Mesendoderm (in vitro differentiated cells): Measurements from ENCODE around the gene DCK.
"Not testable (repeated sequence)": the region's sequence is repeated elsewhere in the genome, so short reads cannot be mapped to it uniquely, and the experiment has no call there.

Experiments
- DNase-seq: peaks from one replicate; pipeline ENCODE4 v3.0.0; 2013
- H2AK5ac ChIP-seq: 2 replicates; pipeline ENCODE4 v1.6.1; 2013; ENCODE audit warnings: low read length, inconsistent platforms
- H2BK120ac ChIP-seq: 2 replicates; pipeline ENCODE4 v1.6.1; 2013; ENCODE audit warnings: low read depth, mild to moderate bottlenecking, low read length, moderate library complexity, mixed read lengths
- H2BK15ac ChIP-seq: replicated peaks from 2 replicates; pipeline ENCODE4 v1.6.1; 2013; ENCODE audit warnings: low read depth, mild to moderate bottlenecking, moderate library complexity
- H2BK5ac ChIP-seq: 2 replicates; pipeline ENCODE4 v1.6.1; 2013; ENCODE audit warnings: low read length, inconsistent platforms
- H3K18ac ChIP-seq: 2 replicates; pipeline ENCODE4 v1.6.1; 2013; ENCODE audit warnings: mild to moderate bottlenecking, low read length, mixed read lengths
- H3K23ac ChIP-seq: one replicate; pipeline ENCODE4 v1.6.1; 2013; ENCODE audit warnings: low read length
- H3K27ac ChIP-seq: 2 replicates; pipeline ENCODE4 v1.5.1; 2013; ENCODE audit warnings: low read depth, mild to moderate bottlenecking, inconsistent platforms, low read length, moderate library complexity
- H3K27me3 ChIP-seq: 2 replicates; pipeline ENCODE4 v1.6.1; 2013; ENCODE audit warnings: low read length, control low read depth, mild to moderate bottlenecking, inconsistent platforms; ENCODE audit not compliant: insufficient read depth, poor library complexity
- H3K36me3 ChIP-seq: 2 replicates; pipeline ENCODE4 v1.6.1; 2013; ENCODE audit warnings: low read length, inconsistent platforms; ENCODE audit not compliant: control insufficient read depth, insufficient read depth
- H3K4ac ChIP-seq: one replicate; pipeline ENCODE4 v1.6.1; 2013; ENCODE audit warnings: low read depth, mild to moderate bottlenecking, low read length, moderate library complexity
- H3K4me1 ChIP-seq: 2 replicates; pipeline ENCODE4 v1.6.1; 2013; ENCODE audit warnings: low read depth, low read length, inconsistent platforms; ENCODE audit not compliant: control insufficient read depth
- H3K4me2 ChIP-seq: 2 replicates; pipeline ENCODE4 v1.6.1; 2013; ENCODE audit warnings: low read length
- H3K4me3 ChIP-seq: 2 replicates; pipeline ENCODE4 v1.5.1; 2013; ENCODE audit warnings: mild to moderate bottlenecking, low read length
- H3K56ac ChIP-seq: one replicate; pipeline ENCODE4 v1.6.1; 2013; ENCODE audit warnings: low read length
- H3K79me1 ChIP-seq: 2 replicates; pipeline ENCODE4 v1.6.1; 2013; ENCODE audit warnings: low read length, inconsistent platforms
- H3K79me2 ChIP-seq: 2 replicates; pipeline ENCODE4 v1.6.1; 2013; ENCODE audit warnings: mild to moderate bottlenecking, low read length; ENCODE audit not compliant: control insufficient read depth, insufficient read depth
- H3K9ac ChIP-seq: 2 replicates; pipeline ENCODE4 v1.6.1; 2013; ENCODE audit warnings: low read length, inconsistent platforms
- H4K5ac ChIP-seq: one replicate; pipeline ENCODE4 v1.6.1; 2013; ENCODE audit warnings: low read length
- H4K8ac ChIP-seq: one replicate; pipeline ENCODE4 v1.6.1; 2013; ENCODE audit warnings: low read depth, mild to moderate bottlenecking, control low read depth, low read length, moderate library complexity
- WGBS: extraction: QIAGEN DNeasy Blood & Tissue Kit; methylation state at CpG from one replicate; pipeline ENCODE4 v1.1.7; 2013; ENCODE audit warnings: low lambda C conversion rate, missing lambda C conversion rate; ENCODE audit not compliant: insufficient coverage; ENCODE audit errors: extremely low coverage; 5-methylcytosine and 5-hydroxymethylcytosine counted together

Gene DCK

DNA sequence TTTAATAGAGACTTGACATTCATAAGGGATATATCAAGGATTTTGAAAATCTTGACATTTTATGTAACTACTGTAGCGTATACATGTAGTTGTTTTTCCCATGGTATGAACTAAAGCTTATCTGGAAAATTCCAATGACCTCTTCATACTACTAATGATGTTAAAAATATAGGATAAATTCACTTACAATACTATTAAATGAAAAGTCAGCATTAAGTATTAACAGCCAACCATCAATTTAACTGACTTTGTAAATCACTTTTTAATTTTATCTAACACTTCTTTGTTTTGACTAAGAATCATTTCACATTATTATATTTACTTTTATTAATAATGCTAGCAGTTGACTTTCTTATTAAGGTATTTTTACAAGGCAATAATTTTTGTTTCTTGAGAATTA, 34.2 kb downstream of the DCK start:
- Histone ChIP-seq H3K27ac (no peak overlapping the region), H3K18ac (no peak overlapping the region), H4K5ac (no peak overlapping the region), H3K27me3 (no peaks in the 10 kb centered on the region), H2BK120ac (no peak overlapping the region), H3K56ac (no peak overlapping the region), H2BK5ac (no peak overlapping the region), H3K4me3 (no peak overlapping the region), H4K8ac (no peak overlapping the region), H3K9ac (no peak overlapping the region), H3K36me3 (no peaks in the 10 kb centered on the region), H3K79me1 (no peaks in the 10 kb centered on the region), H2AK5ac (no peak overlapping the region), H3K79me2 (no peaks in the 10 kb centered on the region), H3K4me1 (no peaks in the 10 kb centered on the region), H3K4ac (no peak overlapping the region), H2BK15ac (no peak overlapping the region), H3K23ac (no peak overlapping the region), H3K4me2 (no peak overlapping the region)
- WGBS, result no CpG with 5 or more reads among the region's 1 CpG
- DNase-seq, result no peak

DNA sequence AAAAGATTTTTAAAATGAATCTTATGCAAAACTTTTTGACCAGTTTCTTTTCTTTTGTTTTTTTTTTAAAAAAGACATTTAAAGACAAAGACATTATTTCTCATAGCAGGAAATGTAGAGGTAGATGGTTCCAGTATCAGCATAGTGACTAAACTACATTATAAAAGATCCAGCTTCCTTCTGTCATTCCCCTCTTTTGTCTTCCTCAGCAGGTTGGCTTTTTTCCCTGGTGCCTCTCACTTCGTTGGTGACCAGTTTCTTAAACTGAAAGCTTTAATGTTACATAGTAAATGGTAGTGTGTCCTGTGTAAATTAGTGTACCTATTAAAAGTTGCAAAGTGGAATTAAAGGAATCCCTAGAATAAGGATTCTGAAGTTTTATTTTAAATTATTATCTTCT, 36.1 kb downstream of the DCK start:
- no peak overlapping the region for H2BK120ac ChIP-seq
- no peak for DNase-seq
- H2AK5ac ChIP-seq, result no peak overlapping the region
- no peak overlapping the region for H3K27ac ChIP-seq
- H3K79me2 ChIP-seq, result no peaks in the 10 kb centered on the region
- H3K4me1 ChIP-seq, result no peaks in the 10 kb centered on the region
- no peak overlapping the region for H3K56ac ChIP-seq
- no peak overlapping the region for H4K5ac ChIP-seq
- no peak overlapping the region for H2BK5ac ChIP-seq
- no peak overlapping the region for H3K18ac ChIP-seq
- H3K4me3 ChIP-seq, result no peak overlapping the region
- H3K4ac ChIP-seq, result no peak overlapping the region
- H3K36me3 ChIP-seq, result no peaks in the 10 kb centered on the region
- H2BK15ac ChIP-seq, result no peak overlapping the region
- no peak overlapping the region for H3K23ac ChIP-seq
- H3K9ac ChIP-seq, result no peak overlapping the region
- H3K4me2 ChIP-seq, result no peak overlapping the region
- WGBS, result no CpG with 5 or more reads among the region's 1 CpG
- no peaks in the 10 kb centered on the region for H3K27me3 ChIP-seq
- no peak overlapping the region for H4K8ac ChIP-seq
- H3K79me1 ChIP-seq, result no peaks in the 10 kb centered on the region

DNA sequence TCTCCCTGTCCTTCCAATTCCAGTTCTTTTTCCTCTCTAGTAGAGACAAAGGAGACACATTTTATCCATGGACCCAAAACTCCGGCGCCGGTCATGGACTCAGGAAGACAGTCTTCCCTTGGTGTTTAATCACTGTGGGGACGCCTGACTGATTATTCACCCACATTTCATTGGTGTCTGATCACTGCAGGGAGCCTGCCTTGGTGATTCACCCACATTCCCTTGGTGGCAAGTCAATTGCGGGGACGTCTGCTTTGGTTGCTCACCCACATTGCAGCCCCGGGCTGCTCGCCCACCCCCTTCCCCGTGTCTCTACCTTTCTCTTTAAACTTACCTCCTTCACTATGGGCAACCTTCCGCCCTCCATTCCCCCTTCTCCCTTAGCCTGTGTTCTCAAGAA, 38.7 kb downstream of the DCK start:
- H2BK15ac ChIP-seq, H2BK5ac ChIP-seq, H3K27ac ChIP-seq, H2AK5ac ChIP-seq, H3K27me3 ChIP-seq, H3K4me3 ChIP-seq, H3K36me3 ChIP-seq, H4K8ac ChIP-seq, H2BK120ac ChIP-seq, H4K5ac ChIP-seq, H3K9ac ChIP-seq, H3K79me2 ChIP-seq, H3K56ac ChIP-seq, H3K4me1 ChIP-seq, DNase-seq, H3K4ac ChIP-seq, H3K18ac ChIP-seq, H3K23ac ChIP-seq, H3K79me1 ChIP-seq, H3K4me2 ChIP-seq: not testable (repeated sequence)
- no CpG with 5 or more reads among the region's 10 CpGs for WGBS

DNA sequence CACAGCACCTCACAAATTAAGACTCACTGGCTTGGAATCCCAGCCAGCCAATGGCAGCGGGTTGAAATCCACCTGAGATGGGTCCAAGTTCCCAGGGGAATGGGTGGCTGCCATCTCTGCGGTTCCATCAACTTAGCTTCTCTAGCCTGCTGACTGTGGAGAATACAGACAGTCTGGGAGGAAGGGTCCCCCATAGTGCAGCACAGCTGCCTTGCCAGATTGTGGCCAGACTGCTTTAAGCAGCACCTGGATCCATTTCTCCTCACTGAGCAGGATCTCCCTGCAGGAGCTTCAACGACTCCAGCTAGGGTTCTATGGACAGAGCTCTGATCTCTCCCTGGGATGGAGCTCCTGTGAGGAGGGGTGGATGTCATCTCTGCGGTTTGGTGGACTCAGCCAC, 51.8 kb downstream of the DCK start:
- Histone ChIP-seq H3K56ac (no peak overlapping the region), H3K4ac (no peak overlapping the region), H2BK15ac (no peak overlapping the region), H3K4me2 (no peak overlapping the region), H2BK120ac (no peak overlapping the region), H3K4me3 (no peak overlapping the region), H2AK5ac (no peak overlapping the region), H4K8ac (no peak overlapping the region), H3K23ac (no peak overlapping the region), H3K9ac (no peak overlapping the region), H3K36me3 (no peaks in the 10 kb centered on the region), H3K79me1 (no peaks in the 10 kb centered on the region), H3K18ac (no peak overlapping the region), H2BK5ac (no peak overlapping the region), H3K27me3 (no peaks in the 10 kb centered on the region), H4K5ac (no peak overlapping the region), H3K79me2 (no peaks in the 10 kb centered on the region), H3K27ac (no peak overlapping the region), H3K4me1 (no peaks in the 10 kb centered on the region)
- no peak for DNase-seq
- WGBS, result no CpG with 5 or more reads among the region's 4 CpGs

DNA sequence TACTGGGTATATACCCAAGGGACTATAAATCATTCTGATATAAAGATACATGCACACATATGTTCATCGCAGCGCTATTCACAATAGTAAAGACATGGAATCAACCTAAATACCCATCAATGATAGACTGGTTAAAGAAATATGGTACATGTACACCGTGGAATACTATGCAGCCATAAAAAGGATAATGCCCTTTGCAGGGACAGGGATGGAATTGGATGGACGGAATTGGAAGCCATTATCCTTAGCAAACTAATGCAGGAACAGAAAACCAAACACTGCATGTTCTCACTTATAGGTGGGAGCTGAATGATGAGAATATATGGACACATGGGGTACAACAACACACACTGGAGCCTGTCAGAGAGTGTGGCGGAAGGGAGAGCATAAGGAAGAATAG, 55.9 kb downstream of the DCK start:
- Histone ChIP-seq H3K79me2 (no peaks in the 10 kb centered on the region), H2BK5ac (no peak overlapping the region), H3K4me2 (no peak overlapping the region), H3K4me3 (no peak overlapping the region), H3K79me1 (no peaks in the 10 kb centered on the region), H3K9ac (no peak overlapping the region), H4K5ac (no peak overlapping the region), H3K4me1 (no peaks in the 10 kb centered on the region), H3K56ac (no peak overlapping the region), H3K23ac (no peak overlapping the region), H2BK15ac (no peak overlapping the region), H3K27me3 (no peaks in the 10 kb centered on the region), H2AK5ac (no peak overlapping the region), H3K18ac (no peak overlapping the region), H2BK120ac (no peak overlapping the region), H3K36me3 (no peaks in the 10 kb centered on the region), H4K8ac (no peak overlapping the region), H3K27ac (no peak overlapping the region), H3K4ac (no peak overlapping the region)
- WGBS, result no CpG with 5 or more reads among the region's 5 CpGs
- no peak for DNase-seq

DNA sequence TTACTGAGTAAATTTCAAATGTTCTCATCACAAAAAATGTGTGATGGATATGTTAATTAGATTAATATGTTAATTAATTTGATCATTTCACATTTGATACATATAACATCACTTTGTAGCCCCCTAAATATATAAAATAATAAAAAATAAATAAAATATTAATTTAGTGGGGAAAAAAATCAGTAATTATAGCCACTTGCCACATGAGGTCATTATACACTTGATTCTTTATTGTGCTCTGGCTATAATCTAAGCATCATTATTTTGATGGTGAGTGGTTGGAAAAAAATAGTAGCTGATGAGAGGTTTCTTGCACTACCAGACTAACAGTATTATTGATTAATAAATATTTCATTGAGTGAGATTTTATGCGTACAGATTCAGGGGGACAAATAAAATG, 57.4 kb downstream of the DCK start:
- Histone ChIP-seq H3K18ac (no peak overlapping the region), H2BK5ac (no peak overlapping the region), H2AK5ac (no peak overlapping the region), H3K36me3 (no peaks in the 10 kb centered on the region), H3K27ac (no peak overlapping the region), H3K27me3 (no peaks in the 10 kb centered on the region), H3K79me1 (no peaks in the 10 kb centered on the region), H3K79me2 (no peaks in the 10 kb centered on the region), H3K9ac (no peak overlapping the region), H3K4me3 (no peak overlapping the region), H3K4ac (no peak overlapping the region), H3K4me1 (no peaks in the 10 kb centered on the region), H3K56ac (no peak overlapping the region), H3K23ac (no peak overlapping the region), H4K5ac (no peak overlapping the region), H2BK15ac (no peak overlapping the region), H4K8ac (no peak overlapping the region), H3K4me2 (no peak overlapping the region), H2BK120ac (no peak overlapping the region)
- WGBS, result no CpG with 5 or more reads among the region's 1 CpG
- no peak for DNase-seq
